Keratinocyte (primary cell): Measurements from ENCODE around the gene MAGI2. TPM values are rescaled to one million over a fixed set of nuclear protein-coding genes. Genes with fewer than 3 reads are reported as not detected.
A peak's percentile ranks its signal among the peaks of the same experiment; 100 is the strongest.

ENCODE experiments used
- DNase-seq: peaks from one replicate; pipeline ENCODE4 v3.0.0-alpha.2; 2011; ENCODE audit warnings: low read depth, missing footprints, low spot score
- FAIRE-seq: peaks from 2 replicates; lab custom pipeline; 2011; peaks lifted over from hg19 to GRCh38; lab: Jason Lieb, UNC
- H2AFZ ChIP-seq: 2 replicates; pipeline ENCODE4 v1.6.0; 2012; ENCODE audit warnings: low read length, control low read depth, inconsistent platforms; ENCODE audit not compliant: control insufficient read depth
- H3K27ac ChIP-seq: 2 replicates; pipeline ENCODE4 v1.5.1; 2011; ENCODE audit warnings: low read length; ENCODE audit not compliant: control insufficient read depth, insufficient read depth
- H3K27me3 ChIP-seq: 3 replicates; pipeline ENCODE4 v1.6.0; 2011; ENCODE audit warnings: low read length; ENCODE audit not compliant: control insufficient read depth, insufficient read depth; ENCODE audit errors: extremely low read depth
- H3K36me3 ChIP-seq, 2 experiments: 2 replicates in 1 of 2; 3 replicates in 1 of 2; pipeline ENCODE4 v1.5.1; 2011; ENCODE audit warnings: low read length in 2 of 2, mild to moderate bottlenecking in 1 of 2; ENCODE audit not compliant: control insufficient read depth in 2 of 2, insufficient read depth in 2 of 2; ENCODE audit errors: extremely low read depth in 1 of 2
- H3K4me1 ChIP-seq: 3 replicates; pipeline ENCODE4 v1.5.1; 2011; ENCODE audit warnings: low read length; ENCODE audit not compliant: control insufficient read depth, insufficient read depth; ENCODE audit errors: extremely low read depth
- H3K4me2 ChIP-seq: 3 replicates; pipeline ENCODE4 v1.6.0; 2011; ENCODE audit warnings: low read depth, low read length; ENCODE audit not compliant: control insufficient read depth, insufficient read depth; ENCODE audit errors: extremely low read depth
- H3K4me3 ChIP-seq, 3 experiments: fragments of 200-600 bp in 1 of 3; sonication (generic) in 1 of 3; 2 replicates in 2 of 3; 3 replicates in 1 of 3; pipeline ENCODE4 v1.5.1; 2011 to 2016; ENCODE audit warnings: low read length in 3 of 3, mild to moderate bottlenecking in 3 of 3, control low read depth in 2 of 3, inconsistent platforms in 1 of 3, low read depth in 1 of 3, mixed read lengths in 1 of 3, mixed run types in 1 of 3, moderate library complexity in 1 of 3; ENCODE audit not compliant: control insufficient read depth in 2 of 3, insufficient read depth in 2 of 3; ENCODE audit errors: extremely low read depth in 1 of 3
- H3K79me2 ChIP-seq: 2 replicates; pipeline ENCODE4 v1.6.0; 2012; ENCODE audit warnings: low read length; ENCODE audit not compliant: control insufficient read depth, insufficient read depth
- H3K9ac ChIP-seq: 3 replicates; pipeline ENCODE4 v1.6.0; 2011; ENCODE audit warnings: low read length; ENCODE audit not compliant: control insufficient read depth, insufficient read depth; ENCODE audit errors: extremely low read depth
- H3K9me1 ChIP-seq: 3 replicates; pipeline ENCODE4 v1.6.0; 2011; ENCODE audit warnings: low read length; ENCODE audit not compliant: control insufficient read depth, insufficient read depth; ENCODE audit errors: extremely low read depth
- H3K9me3 ChIP-seq: 2 replicates; pipeline ENCODE4 v1.5.1; 2012; ENCODE audit warnings: low read depth, low read length; ENCODE audit not compliant: control insufficient read depth
- H4K20me1 ChIP-seq: 3 replicates; pipeline ENCODE4 v1.6.0; 2011; ENCODE audit warnings: low read length; ENCODE audit not compliant: control insufficient read depth, insufficient read depth; ENCODE audit errors: extremely low read depth
- EZH2 ChIP-seq: IDR thresholded peaks from one replicate; pipeline ENCODE4 v1.6.1; 2012; ENCODE audit warnings: inconsistent platforms, mild to moderate bottlenecking, low read length, moderate library complexity
- dilution Hi-C: fragments of 300-500 bp; cut with MboI; formaldehyde crosslinking; loops from one replicate; pipeline ENCODE4 v1.7.0; 2020; ENCODE audit warnings: low sequenced_read_pairs; ENCODE audit not compliant: extremely low pct_ligation_motif_present
- polyA plus RNA-seq, 5 experiments: library from polyadenylated mRNA; depleted of rRNA in 3 of 5; stranded (reverse) in 3 of 5; stranded (forward) in 1 of 5; unstranded in 1 of 5; fragments of >200 nt; gene quantifications; 1 replicate in 1 of 5; 2 replicates in 3 of 5; 3 replicates in 1 of 5; pipeline versions ENCODE4 v1.2.1 to v1.2.3, GENCODE V29; 2011 to 2012; ENCODE audit warnings: missing spikeins in 2 of 5, low read depth in 1 of 5, low replicate concordance in 1 of 5
- TF ChIP-seq, protein P1 (sequence below), 3 experiments: IDR thresholded peaks in 1 of 3; conservative IDR thresholded peaks in 1 of 3; optimal IDR thresholded peaks in 1 of 3; 2 replicates in 2 of 3; 3 replicates in 1 of 3; pipeline versions ENCODE3 to v1.5.1; 2011; ENCODE audit warnings: low read length in 3 of 3, mild to moderate bottlenecking in 3 of 3, moderate library complexity in 2 of 3, control low read depth in 1 of 3, inconsistent platforms in 1 of 3; ENCODE audit not compliant: insufficient read depth in 2 of 3; ENCODE audit errors: extremely low read depth in 1 of 3

The MAGI2 gene
- polyA plus RNA-seq, 1 donor (not counting 4 experiments of a cell fraction or from before 2014, with no cell fraction given): 0.07 TPM

DNA sequence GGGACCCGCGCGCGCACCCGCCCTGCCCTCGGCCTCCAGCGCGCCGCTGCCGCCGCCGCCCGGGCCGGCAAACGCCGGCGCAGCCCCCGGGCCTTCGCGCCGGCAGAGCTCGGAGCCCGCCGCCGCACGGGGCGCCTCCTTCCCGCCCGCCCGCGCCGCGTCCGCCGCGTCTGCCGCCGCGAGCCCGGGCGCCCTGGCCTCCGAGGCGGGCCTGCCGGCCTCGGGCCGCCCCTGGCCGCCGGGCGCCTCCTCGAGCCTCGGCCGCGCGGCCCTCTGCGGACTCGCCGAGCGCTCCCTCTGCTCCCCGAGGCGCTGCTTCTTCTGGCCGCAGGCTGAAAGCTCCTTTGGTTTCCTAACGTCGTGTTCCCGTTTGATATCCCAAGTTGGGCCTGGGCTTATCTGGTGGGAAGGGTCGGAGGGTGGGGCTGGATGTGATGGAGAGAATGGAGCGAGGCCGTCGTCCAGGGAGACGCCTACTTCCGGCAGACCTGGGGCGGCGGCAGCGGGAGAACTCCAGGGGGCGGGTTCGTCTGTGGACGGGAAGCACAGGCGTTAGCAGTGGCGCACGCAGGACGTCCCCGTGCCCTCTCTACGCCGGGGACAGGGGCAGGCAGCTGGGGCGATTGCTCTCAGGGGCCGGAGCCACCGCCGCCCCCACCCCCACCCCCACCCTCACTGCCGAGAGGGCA, 1433.9 kb downstream of the MAGI2 start:
- Histone ChIP-seq H3K36me3 (no peaks in the 10 kb centered on the region), H3K9me3 (no peaks in the 10 kb centered on the region), H3K27me3 (peaks cover 14% of the 10 kb centered on the region), H3K27ac (no peak overlapping the region), H3K4me3 (peak overlapping the region; percentile 38 to 61 (median 56)), H3K79me2 (no peaks in the 10 kb centered on the region), H3K4me2 (peak overlapping the region; percentile 49), H3K9ac (peak overlapping the region; percentile 35), H4K20me1 (no peaks in the 10 kb centered on the region), H3K4me1 (peaks cover 3% of the 10 kb centered on the region), H3K9me1 (no peaks in the 10 kb centered on the region), H2AFZ (peak overlapping the region; percentile 91)
- TF ChIP-seq, protein P1, sequence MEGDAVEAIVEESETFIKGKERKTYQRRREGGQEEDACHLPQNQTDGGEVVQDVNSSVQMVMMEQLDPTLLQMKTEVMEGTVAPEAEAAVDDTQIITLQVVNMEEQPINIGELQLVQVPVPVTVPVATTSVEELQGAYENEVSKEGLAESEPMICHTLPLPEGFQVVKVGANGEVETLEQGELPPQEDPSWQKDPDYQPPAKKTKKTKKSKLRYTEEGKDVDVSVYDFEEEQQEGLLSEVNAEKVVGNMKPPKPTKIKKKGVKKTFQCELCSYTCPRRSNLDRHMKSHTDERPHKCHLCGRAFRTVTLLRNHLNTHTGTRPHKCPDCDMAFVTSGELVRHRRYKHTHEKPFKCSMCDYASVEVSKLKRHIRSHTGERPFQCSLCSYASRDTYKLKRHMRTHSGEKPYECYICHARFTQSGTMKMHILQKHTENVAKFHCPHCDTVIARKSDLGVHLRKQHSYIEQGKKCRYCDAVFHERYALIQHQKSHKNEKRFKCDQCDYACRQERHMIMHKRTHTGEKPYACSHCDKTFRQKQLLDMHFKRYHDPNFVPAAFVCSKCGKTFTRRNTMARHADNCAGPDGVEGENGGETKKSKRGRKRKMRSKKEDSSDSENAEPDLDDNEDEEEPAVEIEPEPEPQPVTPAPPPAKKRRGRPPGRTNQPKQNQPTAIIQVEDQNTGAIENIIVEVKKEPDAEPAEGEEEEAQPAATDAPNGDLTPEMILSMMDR (optimal IDR thresholded peaks at IDR 0.05 in 1 of 3, IDR thresholded peaks at IDR 0.05 in 1 of 3, conservative IDR thresholded peaks at IDR 0.05 in 1 of 3; ENCODE audit: extremely low read depth in 1 of 3, insufficient read depth in 2 of 3, low read length in 3 of 3): no peak
- TF ChIP-seq EZH2: no peak
- FAIRE-seq: no peak
- DNase-seq: no peak
- dilution Hi-C loops: no loop called here

DNA sequence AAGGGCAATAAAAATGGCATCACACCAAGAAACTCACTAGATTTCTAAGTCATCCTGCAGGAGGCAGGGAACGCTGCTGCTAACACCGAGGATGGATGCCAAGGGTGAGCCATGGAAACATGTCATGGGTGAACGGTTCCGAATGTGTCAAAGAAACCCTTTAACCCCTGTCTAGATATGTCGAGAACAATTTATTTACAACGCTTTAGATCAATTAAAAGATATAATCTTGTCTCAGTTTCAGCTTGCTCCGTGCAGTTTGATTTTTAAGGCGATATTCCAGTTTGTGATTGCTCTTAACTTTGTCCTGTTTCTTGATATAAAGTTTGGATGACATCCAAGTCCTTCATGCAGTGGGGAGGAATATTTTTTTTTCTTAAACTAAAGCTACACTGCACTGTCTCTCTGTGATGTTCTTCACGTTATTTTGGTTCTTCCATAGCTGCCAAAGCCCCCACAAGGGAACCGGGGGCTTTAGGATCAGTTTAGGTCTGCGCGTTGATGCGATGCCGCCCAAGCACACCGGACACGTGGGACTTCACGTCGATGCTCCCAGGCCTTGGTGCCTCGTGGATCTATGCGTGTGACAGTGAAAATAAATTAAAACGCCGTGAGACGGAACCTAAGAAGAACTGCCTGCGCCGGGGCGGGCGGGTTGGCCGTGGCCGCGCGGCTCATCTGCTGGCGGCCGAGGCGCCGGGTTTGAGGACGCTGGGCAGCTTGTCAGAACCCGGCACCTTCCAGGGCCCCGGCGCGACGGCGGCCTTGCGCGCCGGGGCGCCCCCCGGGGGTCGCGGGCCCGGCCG, 1434.6 kb downstream of the MAGI2 start:
- Histone ChIP-seq H3K9ac (no peak overlapping the region), H3K27ac (no peak overlapping the region), H3K9me1 (no peaks in the 10 kb centered on the region), H3K36me3 (no peaks in the 10 kb centered on the region), H3K4me1 (peaks cover 3% of the 10 kb centered on the region), H3K27me3 (peaks cover 14% of the 10 kb centered on the region), H4K20me1 (no peaks in the 10 kb centered on the region), H2AFZ (peak overlapping the region; percentile 59), H3K79me2 (no peaks in the 10 kb centered on the region), H3K4me2 (peak overlapping the region; percentile 68), H3K4me3 (peak overlapping the region in 1 of 3 experiments; percentile 7), H3K9me3 (no peaks in the 10 kb centered on the region)
- dilution Hi-C loops: no loop called here
- no peak for DNase-seq
- no peak for FAIRE-seq
- peak; percentile 59 for TF ChIP-seq EZH2
- TF ChIP-seq, protein P1 (optimal IDR thresholded peaks at IDR 0.05 in 1 of 3, IDR thresholded peaks at IDR 0.05 in 1 of 3, conservative IDR thresholded peaks at IDR 0.05 in 1 of 3; ENCODE audit: extremely low read depth in 1 of 3, insufficient read depth in 2 of 3, low read length in 3 of 3): no peak
